Gastrocnemius medialis (tissue), 4 donors: Measurements from ENCODE around the gene POLE. TPM values are rescaled to one million over a fixed set of nuclear protein-coding genes. Genes with fewer than 3 reads are reported as not detected.
"Not testable (repeated sequence)": the region's sequence is repeated elsewhere in the genome, so short reads cannot be mapped to it uniquely, and the experiment has no call there.

Experiments used
- ATAC-seq, 2 donors: fragments of 150-250 bp; one replicate each; pipeline ENCODE4 v1.9.1; 2016
- DNase-seq, 2 donors: peaks; one replicate each; pipeline ENCODE4 v3.0.0-alpha.2; 2019
- H3K27ac ChIP-seq, 4 donors: fragments of 200-600 bp; sonication (generic); 1 replicate in 1 of 4; 2 replicates in 3 of 4; pipeline ENCODE4 v1.5.1; 2016 to 2018; ENCODE audit warnings: mild to moderate bottlenecking in 2 of 4, moderate library complexity in 1 of 4
- H3K27me3 ChIP-seq, 3 donors: fragments of 200-600 bp; sonication (generic) in 2 of 3; 1 replicate in 1 of 3; 2 replicates in 2 of 3; pipeline versions ENCODE4 v1.5.1 to v1.6.0; 2016 to 2019; ENCODE audit warnings: mild to moderate bottlenecking in 1 of 3, moderate library complexity in 1 of 3
- H3K36me3 ChIP-seq, 2 donors: fragments of 200-600 bp; sonication (generic) in 1 of 2; one replicate each; pipeline ENCODE4 v1.5.1; 2017 to 2018
- H3K4me1 ChIP-seq, 2 donors: fragments of 200-600 bp; sonication (generic) in 1 of 2; one replicate each; pipeline ENCODE4 v1.5.1; 2016 to 2017; ENCODE audit warnings: mild to moderate bottlenecking in 2 of 2
- H3K4me3 ChIP-seq, 4 donors: fragments of 200-600 bp; sonication (generic) in 3 of 4; 1 replicate in 1 of 4; 2 replicates in 3 of 4; pipeline ENCODE4 v1.5.1; 2016 to 2019; ENCODE audit warnings: mild to moderate bottlenecking in 2 of 4
- H3K9me3 ChIP-seq, 3 donors: fragments of 200-600 bp; sonication (generic) in 2 of 3; 1 replicate in 1 of 3; 2 replicates in 2 of 3; pipeline ENCODE4 v1.5.1; 2016 to 2019
- CTCF ChIP-seq, 5 experiments: fragments of 450-650 bp in 3 of 5; fragments of 200-600 bp in 2 of 5; sonication (generic) in 2 of 5; IDR thresholded peaks in 4 of 5; conservative IDR thresholded peaks in 1 of 5; 1 replicate in 4 of 5; 2 replicates in 1 of 5; pipeline ENCODE4 v1.5.1; 2016 to 2019; ENCODE audit warnings: antibody characterized with exemption in 5 of 5, mild to moderate bottlenecking in 3 of 5, moderate library complexity in 3 of 5
- POLR2A ChIP-seq, 2 donors: fragments of 450-650 bp; IDR thresholded peaks; one replicate each; pipeline ENCODE4 v1.6.1; 2017; ENCODE audit warnings: antibody characterized with exemption in 2 of 2, mild to moderate bottlenecking in 2 of 2, moderate library complexity in 2 of 2
- in situ Hi-C, 4 donors: fragments of 200-750 bp; cut with MboI; loops; one replicate each; pipeline versions ENCODE4 v1.15.0 to v1.8.0; 2017; ENCODE audit warnings: low sequenced_read_pairs in 4 of 4
- intact Hi-C: fragments of 100-400 bp; cut with DNase I; formaldehyde crosslinking; loops from one replicate; pipeline ENCODE4 v1.15.1; 2023; ENCODE audit warnings: low total_unique reads
- total RNA-seq, 4 donors: library from RNA; depleted of rRNA; stranded (reverse); fragments of >200 nt; gene quantifications; one replicate each; pipeline versions ENCODE4 v1.1.0 to v1.2.3, GENCODE V29; 2016

POLE gene
- total RNA-seq, 4 donors from 2014 or later, result 7.1 to 18.7 (median 11.1) TPM

GRCh38 chr12:132601171-132601883, 85.8 kb downstream of the POLE start:
- Histone ChIP-seq H3K27ac (no peak overlapping the region), H3K27me3 (peaks cover 19 to 74% (median 32%) of the 10 kb centered on the region in 3 donors), H3K4me3 (peak overlapping the region in 3 of 4 donors; percentile 42 to 64 (median 50)), H3K36me3 (no peaks in the 10 kb centered on the region), H3K9me3 (no peaks in the 10 kb centered on the region), H3K4me1 (peaks cover 0 to 12% of the 10 kb centered on the region in 2 donors)
- TF ChIP-seq CTCF (IDR thresholded peaks at IDR 0.05 in 4 of 5, conservative IDR thresholded peaks at IDR 0.05 in 1 of 5), result no peak
- no peak for TF ChIP-seq POLR2A (IDR thresholded peaks at IDR 0.05)
- DNase-seq, result no peak
- intact Hi-C loops (no loop called here), in situ Hi-C loops (loop anchor here in 1 of 4 donors (25.0 kb wide), 1 partner anchor 189 kb away; no protein-coding TSS in a partner anchor)
- ATAC-seq, result no peak

GRCh38 chr12:132600048-132601032, 86.8 kb downstream of the POLE start:
- Histone ChIP-seq H3K36me3 (no peaks in the 10 kb centered on the region), H3K9me3 (no peaks in the 10 kb centered on the region), H3K4me1 (peaks cover 0 to 12% of the 10 kb centered on the region in 2 donors), H3K4me3 (peak overlapping the region; percentile 42 to 64 (median 50)), H3K27ac (peak overlapping the region in 2 of 4 donors; percentile 34 to 36), H3K27me3 (peaks cover 25 to 72% (median 26%) of the 10 kb centered on the region in 3 donors)
- in situ Hi-C loops (loop anchor here in 1 of 4 donors (25.0 kb wide), 1 partner anchor 188 kb away; no protein-coding TSS in a partner anchor), intact Hi-C loops (no loop called here)
- ATAC-seq (peak; percentile 56 to 75), DNase-seq (peak in 1 of 2 donors; percentile 21)
- no peak for TF ChIP-seq POLR2A (IDR thresholded peaks at IDR 0.05)
- peak in 4 of 5 experiments; percentile 42 to 66 (median 52) for TF ChIP-seq CTCF (IDR thresholded peaks at IDR 0.05 in 4 of 5, conservative IDR thresholded peaks at IDR 0.05 in 1 of 5)

GRCh38 chr12:132599502-132599901, 87.6 kb downstream of the POLE start:
- H3K9me3 ChIP-seq, ATAC-seq, H3K4me3 ChIP-seq, H3K36me3 ChIP-seq, DNase-seq, in situ Hi-C loops, H3K27ac ChIP-seq, intact Hi-C loops: not testable (repeated sequence)
- Histone ChIP-seq H3K4me1 (peaks cover 0 to 12% of the 10 kb centered on the region in 2 donors), H3K27me3 (peaks cover 21 to 67% (median 24%) of the 10 kb centered on the region in 3 donors)

- no peaks in the 10 kb centered on the region for H3K9me3 ChIP-seq
- H3K27ac ChIP-seq, result no peak overlapping the region
- H3K36me3 ChIP-seq, result no peaks in the 10 kb centered on the region
- in situ Hi-C loops (no loop called here), intact Hi-C loops (no loop called here)
- H3K4me1 ChIP-seq, result peaks cover 0 to 17% of the 10 kb centered on the region in 2 donors
- TF ChIP-seq POLR2A (IDR thresholded peaks at IDR 0.05) (no peak), CTCF (IDR thresholded peaks at IDR 0.05 in 4 of 5, conservative IDR thresholded peaks at IDR 0.05 in 1 of 5) (no peak)
- no peak for ATAC-seq
- DNase-seq, result no peak
- peaks cover 4 to 48% (median 19%) of the 10 kb centered on the region in 3 donors for H3K27me3 ChIP-seq
- peak overlapping the region in 3 of 4 donors; percentile 19 to 51 (median 43) for H3K4me3 ChIP-seq
Measured at GRCh38 chr12:132597333-132598316, 89.5 kb downstream of the POLE start.
